GM12865 (cell line): ENCODE measurements around the gene DPYD.

ENCODE experiments used
- DNase-seq: peaks from one replicate; pipeline ENCODE4 v3.0.0; 2010; ENCODE audit warnings: low read depth
- H3K4me3 ChIP-seq: 2 replicates; pipeline ENCODE4 v1.5.1; 2011; ENCODE audit warnings: mild to moderate bottlenecking, low read depth, low read length, control low read depth
- TF ChIP-seq, protein P1 (sequence below): IDR thresholded peaks from 2 replicates; pipeline ENCODE4 v1.5.1; 2011; ENCODE audit warnings: low read length, control low read depth, low read depth, inconsistent platforms; ENCODE audit not compliant: insufficient read depth; ENCODE audit errors: missing control alignments

Gene DPYD

DNA sequence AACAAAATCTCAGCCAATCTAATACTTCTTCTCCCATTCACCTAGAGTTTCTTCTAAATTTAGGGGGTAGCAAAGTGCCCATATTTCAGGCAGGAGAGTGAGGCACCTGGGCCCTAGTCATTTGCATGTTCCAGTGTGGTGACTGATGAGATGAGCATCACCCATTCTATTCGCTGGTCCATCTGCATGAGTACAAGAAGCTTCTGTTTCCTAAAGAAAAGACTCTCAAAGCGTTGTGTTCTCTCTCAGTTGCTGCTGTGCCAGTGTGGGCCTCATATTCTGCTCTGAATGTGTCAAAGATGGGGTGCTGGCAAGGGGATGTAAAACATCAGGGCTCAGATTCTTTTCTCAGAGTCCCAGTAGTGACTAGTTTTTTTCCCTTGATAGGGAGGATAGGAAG lies 16.1 kb upstream of the DPYD start:
- DNase-seq = no peak
- TF ChIP-seq, protein P1, sequence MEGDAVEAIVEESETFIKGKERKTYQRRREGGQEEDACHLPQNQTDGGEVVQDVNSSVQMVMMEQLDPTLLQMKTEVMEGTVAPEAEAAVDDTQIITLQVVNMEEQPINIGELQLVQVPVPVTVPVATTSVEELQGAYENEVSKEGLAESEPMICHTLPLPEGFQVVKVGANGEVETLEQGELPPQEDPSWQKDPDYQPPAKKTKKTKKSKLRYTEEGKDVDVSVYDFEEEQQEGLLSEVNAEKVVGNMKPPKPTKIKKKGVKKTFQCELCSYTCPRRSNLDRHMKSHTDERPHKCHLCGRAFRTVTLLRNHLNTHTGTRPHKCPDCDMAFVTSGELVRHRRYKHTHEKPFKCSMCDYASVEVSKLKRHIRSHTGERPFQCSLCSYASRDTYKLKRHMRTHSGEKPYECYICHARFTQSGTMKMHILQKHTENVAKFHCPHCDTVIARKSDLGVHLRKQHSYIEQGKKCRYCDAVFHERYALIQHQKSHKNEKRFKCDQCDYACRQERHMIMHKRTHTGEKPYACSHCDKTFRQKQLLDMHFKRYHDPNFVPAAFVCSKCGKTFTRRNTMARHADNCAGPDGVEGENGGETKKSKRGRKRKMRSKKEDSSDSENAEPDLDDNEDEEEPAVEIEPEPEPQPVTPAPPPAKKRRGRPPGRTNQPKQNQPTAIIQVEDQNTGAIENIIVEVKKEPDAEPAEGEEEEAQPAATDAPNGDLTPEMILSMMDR = no peak
- H3K4me3 ChIP-seq = no peak overlapping the region

DNA sequence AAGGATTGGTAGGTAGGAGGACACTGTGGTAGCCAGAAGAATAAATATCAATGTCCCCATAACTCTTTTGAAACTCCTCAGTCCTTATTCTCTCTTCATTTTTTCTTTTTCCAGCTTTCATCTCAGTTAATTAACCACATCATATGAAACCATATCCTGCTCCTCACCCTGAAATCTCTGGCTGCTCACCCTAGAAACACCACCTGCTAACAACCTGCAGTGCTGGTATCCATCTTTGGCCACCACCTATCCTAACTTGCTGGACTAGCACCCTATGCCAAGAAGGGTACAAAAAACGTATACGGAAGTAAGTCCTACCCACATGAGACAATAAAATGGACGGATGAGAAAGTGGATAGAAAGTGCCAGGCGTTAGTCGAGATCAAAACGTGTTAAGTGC lies 13.7 kb upstream of the DPYD start:
- no peak for DNase-seq
- no peak overlapping the region for H3K4me3 ChIP-seq
- TF ChIP-seq, protein P1 = no peak

DNA sequence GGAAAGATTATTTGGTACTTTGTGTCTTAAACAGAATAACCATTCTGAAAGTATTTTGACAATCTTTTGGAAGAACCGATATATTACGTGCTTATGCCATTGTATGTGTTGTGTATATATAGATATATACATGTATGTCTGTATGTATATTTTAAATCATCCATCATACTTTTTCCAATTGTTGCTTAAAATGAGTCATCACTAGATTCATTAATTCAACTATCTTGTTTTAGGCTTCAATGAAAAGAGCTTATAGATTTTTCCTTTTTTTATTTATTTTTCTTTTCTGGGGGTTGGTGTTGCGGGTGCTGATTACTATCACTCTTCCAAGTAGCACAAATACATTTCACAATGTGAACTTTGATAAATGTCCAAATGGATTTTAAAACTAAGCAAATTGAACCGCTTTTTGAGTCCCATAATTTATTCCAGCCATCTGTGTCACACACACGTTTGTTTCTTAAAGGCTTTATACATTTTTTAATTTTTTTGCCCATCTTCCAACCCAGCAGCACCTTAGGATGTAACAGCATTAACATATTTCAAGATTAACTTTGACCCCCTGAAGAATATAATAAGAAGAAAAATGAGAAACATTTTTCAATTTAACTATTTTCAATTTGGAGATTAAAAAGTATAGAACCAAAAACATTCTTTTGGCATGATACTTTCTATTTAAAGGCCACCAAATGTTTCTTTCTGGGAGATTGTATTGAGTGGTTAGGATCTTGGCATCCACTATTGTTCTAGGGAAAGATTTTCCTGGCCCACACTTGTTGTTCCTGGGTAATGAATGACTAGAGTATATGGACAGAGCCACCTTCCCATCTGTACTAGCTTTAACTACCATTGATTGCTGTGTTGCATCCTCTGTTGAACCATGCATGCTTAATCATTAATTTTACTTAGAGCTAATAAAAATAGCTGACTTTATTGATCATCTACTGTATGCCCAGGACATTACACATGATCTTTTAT lies 9.3 kb upstream of the DPYD start:
- no peak overlapping the region for H3K4me3 ChIP-seq
- no peak for DNase-seq
- TF ChIP-seq, protein P1 = no peak

DNA sequence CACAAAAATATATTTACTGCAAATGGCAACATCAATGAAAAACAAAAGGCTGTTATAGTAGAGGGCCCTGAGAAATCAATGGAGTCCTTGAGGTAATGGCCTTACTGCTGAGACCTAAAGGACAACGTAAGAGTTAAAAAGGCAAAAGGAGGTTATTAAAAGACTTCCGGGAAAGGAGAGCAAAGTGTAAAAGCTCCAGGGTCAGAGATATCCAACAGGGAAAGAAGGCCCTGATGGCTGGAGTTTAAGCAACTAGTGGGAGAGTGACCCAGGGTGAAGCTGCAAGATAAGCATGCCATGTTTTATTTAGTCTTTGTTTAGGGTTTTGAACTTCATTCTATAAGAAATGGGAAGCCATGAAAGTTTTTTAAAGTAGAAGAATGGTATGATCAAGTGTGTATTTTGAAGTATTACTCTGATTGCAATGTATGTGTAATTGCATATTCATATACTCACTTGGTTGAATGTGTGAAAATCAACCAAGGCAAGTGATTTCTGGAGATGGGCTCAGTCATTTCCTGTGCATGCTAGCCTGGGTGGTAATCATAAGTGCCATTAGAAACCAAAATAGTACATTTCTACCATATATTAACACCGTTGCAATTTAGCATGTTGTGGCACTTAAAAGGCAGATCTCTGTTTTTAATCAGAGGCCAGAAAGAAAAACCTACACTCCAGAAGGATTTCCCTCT lies 5.3 kb upstream of the DPYD start:
- no peak for DNase-seq
- no peak overlapping the region for H3K4me3 ChIP-seq
- TF ChIP-seq, protein P1 = no peak

DNA sequence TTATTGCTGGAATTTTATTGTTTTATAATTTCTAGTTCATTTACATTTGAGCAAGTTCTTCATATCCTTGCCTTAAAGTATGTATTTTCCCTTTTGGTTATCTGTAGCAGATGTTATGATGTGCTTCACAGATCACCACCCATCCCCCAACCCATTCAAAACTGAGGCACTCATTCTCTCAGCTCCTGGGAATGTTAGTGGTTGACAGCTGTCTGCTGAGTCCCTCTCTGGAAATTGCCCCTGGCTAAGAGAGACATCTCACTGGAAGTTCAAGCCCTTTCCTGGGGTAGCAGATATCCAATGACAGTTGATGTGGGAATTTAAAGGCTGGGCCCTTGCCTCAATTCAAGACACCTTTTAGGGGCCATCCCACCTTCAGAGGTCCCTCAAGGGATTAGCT lies 4.3 kb upstream of the DPYD start:
- TF ChIP-seq, protein P1 = no peak
- no peak for DNase-seq

DNA sequence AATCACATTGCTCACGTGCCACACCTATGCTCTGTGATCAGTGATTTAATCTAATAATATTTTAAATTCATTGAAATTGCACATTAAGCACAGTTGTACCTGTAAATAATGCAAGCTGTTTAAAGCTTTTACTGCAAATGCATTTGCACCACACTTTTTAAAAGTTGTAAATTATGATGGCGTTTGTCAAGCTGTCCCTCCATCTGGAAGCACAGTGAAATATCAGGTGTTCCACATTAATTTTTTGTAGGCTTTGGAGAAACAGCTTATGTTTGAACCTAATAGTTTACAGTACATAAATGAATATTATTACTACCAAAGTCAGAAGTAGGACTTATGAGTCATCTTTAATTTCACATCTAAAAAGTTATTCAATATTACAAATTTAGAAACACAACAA lies 3.0 kb upstream of the DPYD start:
- DNase-seq = no peak
- TF ChIP-seq, protein P1 = no peak
- H3K4me3 ChIP-seq = no peak overlapping the region

More for the DNA sequence above, 4.3 kb upstream of the DPYD start:
- no peak overlapping the region for H3K4me3 ChIP-seq
